Measurements from ENCODE around the gene NSG2.

DNA sequence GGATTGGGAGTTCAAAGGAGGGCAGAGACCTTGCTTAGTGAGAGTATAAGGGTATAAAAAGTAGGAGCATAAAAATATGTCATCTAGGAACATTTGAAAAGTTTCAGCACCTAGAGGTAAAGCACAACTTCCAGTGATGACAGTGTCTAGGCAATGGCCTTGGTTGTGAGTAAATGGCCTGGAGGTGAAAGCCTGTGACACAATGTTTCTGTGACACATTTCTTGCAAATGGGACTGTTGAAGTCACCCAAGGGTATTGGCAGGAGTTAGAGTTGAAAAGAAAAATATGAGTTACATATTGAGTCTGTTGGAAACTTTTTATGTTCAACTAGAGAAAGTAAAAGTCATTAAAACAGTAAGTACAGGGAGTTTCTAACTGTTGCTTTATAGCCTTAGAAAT lies 41.7 kb upstream of the NSG2 start:
- TF ChIP-seq, protein P1, sequence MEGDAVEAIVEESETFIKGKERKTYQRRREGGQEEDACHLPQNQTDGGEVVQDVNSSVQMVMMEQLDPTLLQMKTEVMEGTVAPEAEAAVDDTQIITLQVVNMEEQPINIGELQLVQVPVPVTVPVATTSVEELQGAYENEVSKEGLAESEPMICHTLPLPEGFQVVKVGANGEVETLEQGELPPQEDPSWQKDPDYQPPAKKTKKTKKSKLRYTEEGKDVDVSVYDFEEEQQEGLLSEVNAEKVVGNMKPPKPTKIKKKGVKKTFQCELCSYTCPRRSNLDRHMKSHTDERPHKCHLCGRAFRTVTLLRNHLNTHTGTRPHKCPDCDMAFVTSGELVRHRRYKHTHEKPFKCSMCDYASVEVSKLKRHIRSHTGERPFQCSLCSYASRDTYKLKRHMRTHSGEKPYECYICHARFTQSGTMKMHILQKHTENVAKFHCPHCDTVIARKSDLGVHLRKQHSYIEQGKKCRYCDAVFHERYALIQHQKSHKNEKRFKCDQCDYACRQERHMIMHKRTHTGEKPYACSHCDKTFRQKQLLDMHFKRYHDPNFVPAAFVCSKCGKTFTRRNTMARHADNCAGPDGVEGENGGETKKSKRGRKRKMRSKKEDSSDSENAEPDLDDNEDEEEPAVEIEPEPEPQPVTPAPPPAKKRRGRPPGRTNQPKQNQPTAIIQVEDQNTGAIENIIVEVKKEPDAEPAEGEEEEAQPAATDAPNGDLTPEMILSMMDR (IDR thresholded peaks at IDR 0.05) = no peak
- TF ChIP-seq POLR2A (IDR thresholded peaks at IDR 0.05) = no peak
